ENCODE results near the gene ABHD4.
"Not testable (repeated sequence)": the region's sequence is repeated elsewhere in the genome, so short reads cannot be mapped to it uniquely, and the experiment has no call there.

ABHD4 gene

DNA sequence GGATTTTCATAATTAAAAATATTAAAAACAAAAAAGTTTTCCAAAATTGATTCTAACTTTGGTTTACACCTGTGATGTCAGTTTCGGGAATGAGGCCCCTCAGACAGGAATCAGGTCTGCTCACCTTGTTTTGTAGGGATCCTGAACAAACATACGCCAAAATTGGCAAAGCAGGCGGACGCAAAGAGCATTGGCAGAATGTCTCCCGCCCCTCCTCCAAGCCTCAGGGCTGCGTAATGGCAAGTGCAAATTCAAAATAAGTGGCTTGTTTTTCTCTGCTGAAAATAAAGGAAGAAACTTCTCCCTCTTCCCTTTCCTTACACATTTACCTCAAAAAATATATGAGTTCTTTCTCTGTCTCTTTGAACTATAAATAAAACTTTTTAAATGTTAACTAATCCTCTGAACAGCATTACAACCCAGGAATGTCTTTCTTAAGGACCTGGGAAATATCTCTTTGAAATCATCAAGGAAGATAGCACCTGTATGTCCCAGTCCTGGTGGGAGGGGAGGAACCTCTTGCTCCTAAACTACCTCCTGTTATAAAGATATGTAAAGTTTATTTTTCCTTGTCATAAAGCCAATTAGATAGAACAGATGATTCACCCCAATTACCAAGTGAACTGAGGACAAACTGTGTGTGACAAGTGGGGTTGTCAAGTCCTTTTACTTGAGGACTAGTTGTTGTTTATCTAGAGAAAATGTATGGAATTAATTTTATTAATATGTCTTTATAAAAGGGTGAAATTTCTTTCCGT lies 29.6 kb downstream of the ABHD4 start:
- no peak for DNase-seq (ENCODE audit: low read depth in 2 of 2)

DNA sequence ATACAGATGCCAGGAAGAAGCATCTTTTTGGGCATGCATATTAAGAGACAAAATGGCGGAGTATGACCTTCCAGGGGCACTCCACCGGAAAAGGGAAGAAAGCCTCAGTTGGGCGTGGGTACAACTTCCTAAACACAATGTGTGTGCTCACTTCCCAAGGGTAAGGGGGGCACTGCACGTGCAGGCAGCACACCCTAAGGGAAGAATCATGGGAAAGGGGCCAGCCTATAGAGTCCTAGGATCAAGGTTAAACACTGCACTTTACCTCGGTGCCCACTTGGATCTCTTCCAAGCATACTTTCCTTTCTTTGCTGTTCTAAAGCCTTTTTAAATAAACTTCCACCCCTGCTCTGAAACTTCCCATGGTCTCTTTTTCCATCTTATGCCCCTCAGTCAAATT lies 31.3 kb downstream of the ABHD4 start:
- DNase-seq (ENCODE audit: low read depth in 2 of 2), result no peak

DNA sequence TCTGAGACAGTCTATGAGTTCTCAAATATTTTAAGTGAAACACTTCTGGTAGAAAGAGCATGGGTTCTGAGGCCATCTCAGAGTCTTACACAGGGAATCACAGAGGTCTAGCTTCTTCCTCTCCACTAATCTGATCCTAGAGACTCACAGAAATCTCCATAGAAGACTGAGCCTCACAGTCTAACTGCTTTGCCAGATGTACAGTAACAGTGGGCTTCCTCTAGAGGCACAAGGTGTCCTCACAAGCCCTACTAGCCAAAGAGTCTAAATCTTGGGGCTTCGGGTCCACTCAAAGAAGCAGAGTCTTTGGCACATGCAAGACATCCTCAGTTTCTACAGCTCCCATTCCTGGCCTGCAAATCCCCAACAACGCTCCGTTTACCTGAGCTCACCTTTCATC lies 32.0 kb downstream of the ABHD4 start:
- no peak for DNase-seq (ENCODE audit: low read depth in 2 of 2)

DNA sequence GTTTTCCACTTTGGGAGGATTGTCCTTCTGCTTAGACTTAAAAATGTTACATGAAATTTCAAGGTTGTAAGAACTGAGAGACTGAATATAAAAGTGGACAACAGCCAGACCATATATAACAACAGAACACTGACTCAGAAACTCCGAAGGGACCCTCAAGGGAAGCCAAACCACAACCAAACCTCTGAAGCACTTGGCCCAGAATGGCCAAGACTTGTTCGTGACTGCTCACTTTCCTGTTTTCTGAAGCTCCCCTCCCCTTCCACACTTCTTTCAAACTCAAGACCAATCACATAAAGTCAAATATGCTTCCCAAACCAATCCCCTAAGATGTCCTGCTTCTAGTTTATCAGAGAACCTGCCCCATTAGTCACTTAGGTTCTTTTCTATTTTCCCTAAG lies 32.4 kb downstream of the ABHD4 start:
- no peak for DNase-seq (ENCODE audit: low read depth in 2 of 2)

DNA sequence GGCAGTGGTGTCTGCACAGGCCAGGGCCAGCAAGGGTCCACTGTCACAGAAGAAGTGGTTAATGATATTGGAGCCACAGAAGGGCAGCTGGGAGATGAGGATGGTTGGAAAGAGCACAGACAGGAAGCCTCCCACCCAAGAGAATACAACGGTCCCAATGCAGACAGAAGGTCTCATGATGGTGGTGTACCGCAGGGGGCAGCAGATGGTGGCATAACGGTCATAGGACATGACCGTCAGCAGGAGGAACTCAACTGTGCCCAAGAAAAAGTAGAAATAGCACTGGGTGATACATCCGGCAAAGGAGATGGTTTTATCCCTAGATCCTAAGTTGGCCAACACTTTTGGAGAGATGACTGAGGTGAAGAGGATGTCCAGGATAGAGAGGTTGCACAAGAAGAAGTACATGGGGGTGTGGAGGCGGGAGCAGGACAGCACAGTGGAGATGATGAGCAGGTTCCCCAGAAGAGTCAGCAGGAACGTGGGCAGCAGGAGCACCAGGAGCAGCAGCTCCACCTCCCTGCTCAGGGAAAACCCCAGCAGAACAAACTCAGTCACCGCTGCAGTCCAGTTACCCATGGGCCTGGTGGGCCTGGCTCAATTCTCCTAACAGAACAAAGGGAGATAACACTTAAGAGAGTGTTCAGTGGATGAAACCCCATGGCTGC lies 36.3 kb downstream of the ABHD4 start:
- DNase-seq (ENCODE audit: low read depth in 2 of 2), result no peak

DNA sequence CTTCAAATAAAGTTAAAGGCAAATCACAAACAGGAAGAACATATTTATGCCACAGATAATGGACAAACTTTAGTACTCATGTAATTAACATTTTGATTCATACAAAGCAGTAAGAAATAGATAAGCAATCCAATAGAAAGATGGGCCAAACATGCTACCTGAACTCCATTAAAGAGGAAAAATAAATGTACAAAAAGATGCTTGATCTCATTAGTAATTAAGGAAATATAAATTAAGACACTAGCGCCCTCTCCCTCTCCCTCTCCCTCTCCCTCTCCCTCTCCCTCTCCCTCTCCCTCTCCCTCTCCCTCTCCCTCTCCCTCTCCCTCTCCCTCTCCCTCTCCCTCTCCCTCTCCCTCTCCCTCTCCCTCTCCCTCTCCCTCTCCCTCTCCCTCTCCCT lies 37.9 kb downstream of the ABHD4 start:
- DNase-seq (ENCODE audit: low read depth in 2 of 2), result not testable (repeated sequence)

DNA sequence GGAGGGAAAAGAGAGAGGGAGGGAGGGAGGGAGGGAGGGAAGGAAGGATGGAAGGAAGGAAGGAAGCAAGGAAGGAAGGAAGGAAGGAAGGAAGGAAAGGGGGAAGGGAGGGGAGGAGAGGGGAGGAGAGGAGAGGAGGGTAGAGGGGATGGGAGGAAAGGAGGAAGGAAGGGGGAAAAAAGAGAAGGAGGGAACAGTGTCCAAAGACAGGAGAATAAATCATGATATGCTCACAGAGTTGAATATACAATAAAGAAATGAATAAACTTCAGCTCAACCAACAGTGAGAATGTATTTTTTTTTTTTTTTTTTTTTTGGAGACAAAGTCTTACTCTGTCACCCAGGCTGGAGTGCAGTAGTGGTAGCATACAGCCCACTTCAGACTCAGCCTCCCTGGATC lies 42.1 kb downstream of the ABHD4 start:
- DNase-seq (ENCODE audit: low read depth in 2 of 2), result no peak

DNA sequence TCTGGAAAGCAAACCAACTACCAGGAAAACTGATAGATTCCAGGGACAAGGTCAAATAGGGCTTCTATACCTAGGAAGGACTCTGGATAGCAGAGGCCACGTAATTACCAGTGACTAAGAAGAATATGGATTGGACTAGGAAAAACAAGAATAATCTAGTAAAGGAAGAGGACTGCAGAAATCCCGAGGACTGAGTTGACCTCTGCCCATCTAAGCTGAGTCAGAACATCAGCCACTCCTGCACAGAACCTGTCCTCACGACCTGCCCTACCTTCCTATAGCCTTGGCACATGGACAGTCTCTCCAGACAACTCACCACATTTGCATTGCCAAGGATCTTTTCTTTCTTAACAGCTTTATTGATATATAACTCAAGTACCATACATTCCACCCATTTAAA lies 43.7 kb downstream of the ABHD4 start:
- no peak for DNase-seq (ENCODE audit: low read depth in 2 of 2)

DNA sequence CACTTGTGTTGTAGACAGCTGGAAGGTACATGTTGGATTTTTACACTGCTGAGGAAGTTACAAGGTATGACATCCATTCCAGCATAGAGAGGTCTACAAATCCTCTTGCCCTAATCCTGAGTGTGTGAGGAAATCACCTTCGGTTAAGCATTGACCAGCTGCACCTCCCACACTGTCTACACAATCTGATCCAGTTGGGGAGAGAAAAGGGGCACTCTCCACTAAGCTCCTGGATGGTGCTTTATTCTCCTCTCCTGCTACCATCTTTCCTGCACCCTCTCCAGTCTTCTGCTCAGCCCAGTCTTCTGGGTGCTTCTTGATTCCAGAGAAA lies 46.2 kb downstream of the ABHD4 start, which contains the start of gene OR6J1:
OR6J1 (minus strand) TSS at position 48 of the 331 bp plus-strand sequence. CDS start 9,541 bp downstream, outside the sequence.
- DNase-seq (ENCODE audit: low read depth in 2 of 2), result no peak

DNA sequence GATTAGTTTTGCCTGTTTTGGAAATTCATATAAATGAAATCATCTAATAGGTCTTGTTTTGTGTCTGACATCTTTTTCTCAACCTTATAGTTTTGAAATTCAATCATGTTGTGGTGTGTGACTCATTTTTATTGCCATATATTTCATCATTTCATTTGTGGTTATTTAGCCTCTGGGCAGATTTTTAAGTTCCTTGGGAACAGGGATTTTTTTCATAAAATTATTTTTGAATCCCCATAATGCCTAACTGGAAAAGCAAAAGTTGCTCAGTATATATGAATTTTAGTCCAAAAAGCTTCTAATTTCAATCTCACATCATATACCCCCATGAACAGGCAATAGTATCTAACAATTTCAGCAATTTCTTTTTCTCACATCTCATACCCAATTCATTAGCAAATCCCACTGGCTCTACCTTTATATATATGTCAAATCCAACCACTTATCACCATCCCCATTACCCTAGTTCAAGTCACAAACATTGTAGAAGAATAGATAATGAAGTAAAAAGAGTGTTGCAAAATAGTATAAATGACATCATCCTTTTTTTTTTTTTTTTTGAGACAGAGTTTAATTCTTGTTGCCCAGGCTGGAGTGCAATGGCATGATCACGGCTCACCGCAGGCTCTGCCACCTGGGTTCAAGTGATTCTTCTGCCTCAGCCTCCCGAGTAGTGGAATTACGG lies 48.6 kb downstream of the ABHD4 start:
- DNase-seq (ENCODE audit: low read depth in 2 of 2), result no peak

DNA sequence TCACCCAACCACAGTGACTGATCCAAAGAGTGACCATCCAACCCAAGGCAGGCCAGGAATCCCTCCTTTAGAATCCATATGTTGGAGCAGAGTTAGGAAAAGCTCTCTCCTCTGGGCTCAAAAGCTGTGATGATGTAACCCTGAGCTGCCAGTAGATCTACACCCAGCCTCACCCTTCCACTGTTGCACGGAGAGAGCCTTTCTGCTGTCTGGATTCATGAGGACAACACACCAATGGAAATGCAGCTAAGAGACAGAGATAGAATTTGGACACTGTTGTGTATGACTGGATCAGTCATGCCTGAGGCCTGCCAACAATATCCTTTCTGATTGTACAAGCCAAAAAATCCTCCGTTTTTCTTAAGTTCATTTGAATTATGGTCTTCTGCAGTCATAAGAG lies 50.4 kb downstream of the ABHD4 start:
- DNase-seq (ENCODE audit: low read depth in 2 of 2), result no peak

DNA sequence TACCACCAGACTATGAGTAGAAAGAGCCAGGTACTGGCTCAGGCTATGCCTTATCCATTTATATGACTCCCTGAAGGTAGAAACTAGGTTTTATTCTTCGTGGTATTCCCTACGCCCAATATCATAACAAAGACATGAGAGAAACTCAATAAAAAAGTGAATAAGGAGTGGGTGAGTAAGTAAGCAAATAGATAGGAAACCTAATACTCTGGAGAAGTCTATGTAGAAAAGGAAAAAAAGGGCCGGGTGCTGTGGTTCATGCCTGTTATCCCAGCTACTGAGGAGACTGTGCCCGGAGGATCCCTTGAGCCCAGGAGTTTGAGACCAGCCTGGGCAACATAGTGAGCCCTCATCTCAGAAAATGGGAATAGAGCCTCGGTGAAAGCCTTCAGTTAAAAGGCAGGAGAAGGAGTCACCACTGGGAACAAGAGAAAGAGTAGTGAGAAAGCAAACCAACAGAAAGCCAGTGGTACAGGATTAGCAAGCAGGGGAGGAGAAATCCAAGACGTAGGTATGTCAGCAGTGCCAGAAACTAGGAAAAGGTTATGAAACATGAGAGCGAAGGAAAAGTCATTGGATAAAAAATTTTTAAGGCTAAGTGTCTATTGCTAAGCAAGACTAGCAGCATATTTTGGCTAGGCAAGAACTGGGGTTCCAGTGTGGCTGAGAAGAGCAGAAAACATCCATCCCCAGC lies 52.1 kb downstream of the ABHD4 start:
- no peak for DNase-seq (ENCODE audit: low read depth in 2 of 2)

DNA sequence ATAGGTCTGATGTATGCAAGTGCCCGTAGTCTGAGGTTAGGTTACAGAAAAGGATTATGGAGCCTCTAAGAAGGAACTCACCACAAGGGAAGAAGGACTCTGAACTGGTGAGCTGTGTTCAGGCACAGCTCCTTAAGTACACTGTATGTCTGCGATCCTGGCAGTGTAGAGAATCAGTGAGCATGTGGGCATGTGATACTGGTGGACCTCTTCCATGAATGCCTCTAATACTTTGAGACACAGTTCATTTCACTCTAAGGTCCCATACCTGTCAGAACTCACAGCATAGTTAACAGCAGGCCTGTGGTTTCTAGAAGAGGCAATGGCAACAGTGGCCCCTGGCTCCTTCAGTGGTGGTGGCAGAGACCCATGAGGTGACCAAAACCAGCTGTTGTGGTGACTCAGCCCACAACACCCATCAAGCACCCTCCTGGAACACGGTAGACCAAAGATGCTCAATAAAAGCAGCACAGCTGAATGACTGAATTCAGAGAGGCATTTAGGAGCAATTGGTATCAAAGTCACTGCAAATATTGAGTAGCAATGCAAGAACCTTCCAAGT lies 52.9 kb downstream of the ABHD4 start:
- DNase-seq (ENCODE audit: low read depth in 2 of 2), result no peak

DNA sequence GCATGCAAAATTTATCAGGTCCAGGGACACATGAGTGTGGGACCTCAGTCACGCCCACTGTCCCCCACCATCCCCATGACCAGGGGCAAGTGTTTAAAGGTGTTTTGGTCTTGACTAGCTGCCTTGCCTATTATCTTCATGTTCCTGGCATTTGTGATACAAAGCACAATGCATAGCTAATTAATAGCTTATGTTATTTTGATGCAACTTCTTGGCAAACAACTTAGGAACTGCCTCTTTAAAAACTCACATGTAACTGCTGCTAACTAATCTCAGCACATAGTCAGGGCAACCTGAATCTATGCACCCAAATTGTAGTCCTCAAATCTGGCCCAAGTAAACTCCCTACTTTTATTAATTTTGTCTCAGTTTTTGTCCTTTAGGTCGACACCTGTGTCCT lies 53.5 kb downstream of the ABHD4 start:
- no peak for DNase-seq (ENCODE audit: low read depth in 2 of 2)

DNA sequence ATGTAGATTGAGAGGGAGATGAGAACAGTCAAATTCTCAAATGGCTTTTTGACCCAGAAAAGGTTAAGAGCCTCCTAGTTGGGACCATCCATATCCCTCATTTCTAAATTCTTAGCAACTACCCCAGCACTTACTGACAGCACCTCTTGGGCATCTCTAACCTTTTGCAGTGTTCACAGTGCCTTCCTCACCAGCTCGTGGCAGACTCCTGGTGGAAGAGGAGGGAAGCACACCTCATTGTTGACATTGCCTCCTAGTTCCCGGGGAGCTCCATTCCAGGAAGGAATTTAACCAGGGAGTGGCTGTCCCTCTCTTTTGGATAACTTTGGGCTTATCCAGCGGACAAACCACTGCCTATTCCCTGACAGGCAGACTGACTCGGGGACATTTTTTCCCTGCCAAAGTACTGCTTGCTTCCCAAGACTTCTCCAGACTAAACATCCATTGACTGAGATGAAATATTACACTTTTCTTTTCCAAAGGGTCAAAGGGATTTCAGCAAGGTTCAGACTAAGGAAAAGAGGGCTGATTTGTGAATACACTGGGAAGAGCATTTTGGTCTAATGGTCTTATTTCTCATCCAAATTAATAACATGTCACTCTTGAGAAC lies 55.0 kb downstream of the ABHD4 start:
- DNase-seq (ENCODE audit: low read depth in 2 of 2), result no peak

DNA sequence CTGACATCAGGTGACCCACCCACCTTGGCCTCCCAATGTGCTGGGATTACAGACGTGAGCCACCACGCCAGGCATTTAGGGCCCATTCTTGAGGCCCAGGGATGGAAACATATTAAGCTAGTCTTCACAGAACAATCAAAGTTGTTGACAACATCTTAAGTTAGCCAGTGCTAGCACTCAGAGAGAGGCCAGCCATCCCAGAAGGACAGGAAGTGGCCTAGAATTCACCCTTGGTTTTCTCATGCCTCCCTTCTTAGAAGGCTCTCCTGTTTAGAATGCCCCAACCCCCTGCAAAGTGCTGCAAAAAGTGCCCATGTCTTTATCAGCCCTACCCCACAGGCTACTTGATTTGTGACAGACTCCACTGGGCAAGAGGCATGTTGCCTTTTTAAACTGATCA lies 58.1 kb downstream of the ABHD4 start:
- DNase-seq (ENCODE audit: low read depth in 2 of 2), result no peak

DNA sequence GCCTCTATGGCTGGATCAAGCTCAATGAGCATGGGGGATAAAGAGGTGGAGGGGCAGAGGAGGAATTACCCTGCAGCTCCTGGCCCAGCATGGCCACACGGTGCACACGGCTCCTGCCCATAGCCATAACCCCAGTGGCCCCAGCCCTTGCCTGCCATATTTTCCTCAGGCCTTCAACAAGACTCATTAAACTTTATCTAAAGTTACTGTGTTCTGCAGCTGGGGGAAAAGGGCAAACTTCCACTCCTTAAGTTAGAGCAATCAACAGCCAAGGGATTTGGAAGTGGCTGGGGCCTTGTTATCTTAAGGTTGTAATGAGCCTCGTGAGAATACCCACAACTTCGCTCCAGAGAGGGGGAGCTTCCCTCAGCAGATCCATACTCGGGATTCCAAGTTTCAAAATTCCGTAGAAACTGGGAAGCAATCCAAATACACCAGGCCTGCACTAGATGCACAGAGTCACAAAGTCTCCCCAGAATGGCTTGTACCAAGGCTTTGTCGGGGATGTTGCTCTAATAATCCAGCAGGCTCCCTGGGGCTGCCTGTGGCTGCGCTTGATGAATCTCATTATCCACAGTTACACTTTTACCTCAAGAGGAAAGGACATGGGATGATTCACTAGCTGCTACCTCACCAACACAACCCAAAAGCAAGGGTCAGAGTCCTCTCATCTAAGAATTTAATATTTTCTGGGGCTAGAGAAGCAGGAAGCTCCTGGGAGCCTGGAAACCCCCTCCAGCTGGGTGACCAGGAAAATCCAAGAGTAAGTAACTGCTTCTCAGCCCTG lies 59.0 kb downstream of the ABHD4 start:
- DNase-seq (ENCODE audit: low read depth in 2 of 2), result no peak

DNA sequence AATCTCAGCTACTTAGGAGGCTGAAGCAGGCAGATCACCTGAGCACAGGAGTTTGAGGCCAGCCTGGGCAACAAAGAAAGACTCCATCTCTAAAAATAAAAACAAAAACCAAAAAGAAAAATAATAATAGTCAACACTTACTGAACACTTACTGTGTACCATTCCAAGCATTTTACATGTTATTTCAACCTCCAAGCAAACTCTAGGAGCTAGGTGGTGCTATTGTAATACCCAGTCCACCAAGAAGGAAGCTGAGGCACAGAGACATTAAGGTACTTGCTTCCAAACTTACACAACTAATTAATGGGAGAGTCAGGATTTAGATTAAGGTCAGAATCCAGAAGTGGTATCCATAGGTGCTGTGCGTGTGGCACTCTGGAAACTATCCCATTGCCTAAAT lies 59.8 kb downstream of the ABHD4 start:
- DNase-seq (ENCODE audit: low read depth in 2 of 2), result no peak

DNA sequence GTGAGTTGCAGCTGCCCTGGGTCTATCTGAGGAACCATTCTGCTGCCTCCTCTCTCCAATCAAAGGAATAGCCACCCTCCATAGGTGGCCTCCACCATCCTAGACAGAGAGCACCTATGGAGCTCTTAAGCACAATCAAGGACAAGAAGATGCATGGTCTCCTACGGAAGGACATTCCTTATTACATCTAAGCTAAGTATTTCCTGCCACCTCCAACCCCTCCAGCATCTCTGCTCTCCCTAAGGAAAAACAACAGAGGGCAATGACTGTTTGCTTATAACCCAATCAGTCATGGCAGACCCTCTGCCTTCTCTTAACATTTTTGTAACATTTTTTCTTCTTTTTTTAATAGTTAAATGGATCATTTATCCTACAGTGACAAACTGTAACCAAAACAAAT lies 60.8 kb downstream of the ABHD4 start:
- DNase-seq (ENCODE audit: low read depth in 2 of 2), result no peak

DNA sequence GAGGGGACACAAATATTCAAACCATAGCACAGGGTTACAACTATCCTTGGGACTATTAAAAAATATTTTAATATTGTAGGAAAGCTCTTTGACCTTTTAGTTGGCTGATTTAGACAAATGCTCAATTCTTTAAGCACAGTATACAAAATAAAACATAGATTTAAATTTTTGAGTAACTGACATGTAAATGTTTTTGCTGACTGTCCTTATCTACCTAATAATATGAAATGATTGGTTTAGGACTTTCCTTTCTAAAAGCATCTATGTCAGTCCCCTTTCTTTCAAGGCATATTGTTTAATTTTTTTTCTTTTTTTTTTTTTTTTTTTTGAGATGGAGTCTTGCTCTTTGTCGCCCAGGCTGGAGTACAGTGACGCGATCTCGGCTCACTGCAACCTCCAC lies 62.6 kb downstream of the ABHD4 start:
- no peak for DNase-seq (ENCODE audit: low read depth in 2 of 2)

Data from stimulated activated CD8-positive, alpha-beta memory T cell treated with anti-CD3 and anti-CD28 coated beads, Interleukin-15, amount 100 ng/mL, for 48 hours (primary cell).